Left renal cortex interstitium (tissue), 4 donors: ENCODE results near the gene SMYD3. TPM values are rescaled to one million over a fixed set of nuclear protein-coding genes. Genes with fewer than 3 reads are reported as not detected.
"Not testable (repeated sequence)": the region's sequence is repeated elsewhere in the genome, so short reads cannot be mapped to it uniquely, and the experiment has no call there.

ENCODE experiments used
- DNase-seq, 4 donors: peaks; one replicate each; pipeline ENCODE4 v3.0.0-alpha.2; 2013; ENCODE audit warnings: low read depth in 4 of 4, low spot score in 2 of 4, missing footprints in 1 of 4
- polyA plus RNA-seq, 4 donors: library from polyadenylated mRNA; unstranded; fragments of 120-200 nt; gene quantifications; one replicate each; pipeline ENCODE4 v1.2.1, GENCODE V29; 2013; ENCODE audit not compliant: insufficient read length in 4 of 4

SMYD3 gene
- polyA plus RNA-seq, 4 donors, result 23.8 to 31.7 (median 27.7) TPM

DNA sequence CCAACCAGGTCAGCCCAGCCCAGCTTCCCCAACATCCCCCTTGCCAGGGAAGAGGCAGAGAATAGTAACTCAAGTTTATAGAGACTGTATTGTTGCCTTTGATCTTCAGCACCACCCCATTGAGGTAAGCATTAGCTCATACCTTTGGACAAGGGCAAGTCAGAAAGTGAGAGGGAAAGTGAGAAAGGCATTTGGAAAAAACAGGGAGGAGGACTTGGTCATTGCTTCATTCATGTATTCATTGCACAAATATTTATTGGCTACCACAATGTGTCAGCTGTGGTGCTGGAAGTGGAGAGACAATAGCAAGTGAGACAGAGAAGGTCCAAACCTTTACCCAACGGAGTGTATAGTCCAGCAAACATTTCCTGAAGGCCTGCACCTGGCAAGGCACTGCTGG, 791.1 kb downstream of the SMYD3 start:
- DNase-seq, result no peak

DNA sequence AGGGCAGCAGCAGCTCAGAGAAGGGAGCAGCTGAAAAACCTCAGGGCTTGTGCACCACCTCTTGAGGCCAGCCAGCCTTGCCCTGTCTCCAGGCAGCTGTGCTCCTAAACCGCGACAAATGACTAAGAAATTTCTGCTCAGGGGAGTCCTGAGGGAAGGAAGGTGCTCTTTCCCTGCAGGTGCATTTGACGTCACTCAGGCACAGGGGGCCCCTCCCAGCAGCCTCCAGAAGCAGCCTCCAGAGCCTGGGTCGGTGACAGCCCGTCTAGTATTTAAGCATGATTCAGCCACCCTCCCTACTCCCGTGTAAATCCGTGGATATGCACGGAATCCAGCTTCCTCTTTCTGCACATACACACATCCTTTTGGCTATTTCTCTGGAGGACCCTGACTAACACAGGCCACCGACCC, 791.8 kb downstream of the SMYD3 start:
- peak in 1 of 4 donors; percentile 6 for DNase-seq

DNA sequence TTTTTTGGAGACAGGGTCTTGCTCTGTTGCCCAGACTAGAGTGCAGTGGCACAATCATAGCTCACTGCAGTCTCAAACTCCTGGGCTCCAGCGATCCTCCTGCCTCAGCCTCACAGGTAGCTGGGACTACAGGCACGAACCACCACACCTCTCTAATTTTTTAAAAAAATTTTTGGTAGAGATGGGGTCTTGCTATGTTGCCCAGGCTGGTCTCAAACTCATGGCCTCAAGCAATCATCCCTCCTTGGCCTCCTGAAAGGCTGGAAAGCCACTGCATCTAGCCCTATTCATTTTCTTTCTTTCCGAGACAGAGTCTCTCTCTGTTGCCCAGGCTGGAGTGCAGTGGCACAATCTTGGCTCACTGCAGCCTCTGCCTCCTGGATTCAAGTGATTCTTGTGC, 793.1 kb downstream of the SMYD3 start:
- not testable (repeated sequence) for DNase-seq

DNA sequence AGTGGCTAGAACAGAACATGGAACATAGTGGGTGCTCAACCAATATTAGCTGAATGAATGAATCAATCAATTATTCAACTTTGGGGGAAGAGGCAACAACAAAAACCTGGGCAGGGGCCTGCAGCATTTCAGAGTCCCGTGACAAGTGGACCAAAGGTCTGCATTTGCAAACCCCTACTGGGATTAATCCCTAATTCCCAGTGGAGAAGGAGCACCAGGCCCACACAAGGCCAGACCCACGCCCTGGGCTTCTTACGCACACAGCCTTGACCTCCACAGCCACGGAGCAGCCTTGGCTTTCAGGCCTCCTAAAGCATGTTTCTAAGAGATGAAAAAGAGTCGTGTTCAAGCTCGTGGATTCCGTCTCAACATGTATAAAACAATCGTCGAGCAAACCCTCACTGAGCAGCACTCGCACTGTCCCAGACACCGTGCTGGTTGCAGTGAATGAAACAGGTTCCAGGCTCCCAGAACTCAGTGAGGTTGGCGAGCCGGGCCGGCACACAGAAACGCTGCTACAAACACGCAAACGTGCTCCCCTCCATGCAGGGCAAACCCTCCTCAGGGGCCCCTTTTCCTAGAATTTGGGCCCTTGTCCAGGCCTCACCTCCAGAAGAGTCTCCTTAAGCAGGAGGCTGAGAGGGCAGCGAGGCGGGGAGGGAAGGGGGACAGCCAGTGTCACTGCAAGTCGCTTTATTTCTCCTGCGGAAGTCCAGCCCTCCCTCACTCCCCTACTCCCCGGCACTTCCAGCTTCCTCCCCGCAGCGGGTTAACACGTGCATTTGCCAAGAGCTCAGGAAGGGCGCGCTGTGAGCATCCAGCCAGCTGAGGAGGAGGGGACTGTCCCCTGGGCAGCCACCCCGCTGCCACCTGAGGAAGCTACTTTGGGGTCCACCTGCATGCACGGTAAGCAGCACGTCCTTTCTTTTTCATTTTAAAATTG, 795.8 kb downstream of the SMYD3 start:
- DNase-seq, result no peak

DNA sequence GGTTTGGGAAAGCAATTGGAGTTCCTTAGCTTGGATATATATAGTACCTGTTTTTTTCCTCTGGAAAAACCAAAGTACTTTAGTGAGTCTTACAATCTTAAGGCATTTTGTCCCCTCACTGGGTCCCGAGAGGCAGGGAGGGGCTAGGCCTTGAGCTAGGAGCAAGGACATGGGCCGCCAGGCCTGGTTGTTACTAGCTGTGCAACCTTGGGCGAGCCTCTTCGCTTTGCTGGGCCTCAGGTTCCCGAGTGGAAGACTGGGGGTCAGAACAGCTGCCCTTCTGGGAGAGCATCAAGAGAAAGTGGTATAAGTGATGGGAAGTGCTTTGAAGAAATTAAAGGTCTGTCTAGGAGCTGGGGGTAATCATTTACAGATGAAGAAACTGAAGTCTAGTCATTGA, 799.1 kb downstream of the SMYD3 start:
- DNase-seq, result no peak

DNA sequence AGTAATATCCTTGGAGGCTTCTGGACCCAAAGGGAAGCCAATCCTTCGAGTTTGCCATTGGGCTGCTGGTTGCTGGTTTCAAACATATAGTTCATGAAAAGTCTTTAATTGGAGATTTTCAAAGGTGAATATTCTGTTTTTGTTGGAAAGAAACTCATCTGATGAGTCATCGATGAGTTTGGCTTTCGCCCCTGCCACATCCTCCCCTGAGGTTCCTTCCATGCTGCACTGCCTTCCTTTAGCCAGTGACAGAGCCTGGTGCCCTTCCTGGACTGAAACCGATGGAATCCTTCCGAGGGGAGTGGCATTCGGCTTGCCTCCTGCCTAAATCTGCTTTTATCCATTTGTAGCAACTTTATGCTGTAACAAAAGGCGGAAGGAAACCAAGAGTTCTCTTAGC, 802.3 kb downstream of the SMYD3 start:
- DNase-seq, result no peak

DNA sequence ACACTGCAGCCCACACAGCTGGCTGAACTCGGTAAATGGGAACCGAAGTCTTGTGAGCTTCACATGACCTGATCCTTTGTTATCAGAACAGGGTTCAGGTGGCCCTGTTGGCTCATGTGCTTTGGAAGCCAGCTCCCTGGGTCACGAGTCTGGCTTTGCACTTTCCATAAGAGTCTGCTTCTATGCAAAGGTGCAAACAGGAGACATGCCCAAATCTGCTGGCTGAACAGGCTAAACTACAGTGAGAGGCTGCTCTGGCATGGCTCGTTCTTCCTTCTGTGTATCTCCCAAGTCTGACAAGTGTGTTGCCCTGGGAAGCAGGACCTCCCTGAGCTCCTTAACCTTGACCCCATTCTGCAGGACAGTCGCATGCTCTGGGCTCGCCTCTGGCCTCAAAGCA, 802.7 kb downstream of the SMYD3 start:
- no peak for DNase-seq

GRCh38 chr1:245702346-245702745, 804.7 kb downstream of the SMYD3 start:
- DNase-seq, result no peak

DNA sequence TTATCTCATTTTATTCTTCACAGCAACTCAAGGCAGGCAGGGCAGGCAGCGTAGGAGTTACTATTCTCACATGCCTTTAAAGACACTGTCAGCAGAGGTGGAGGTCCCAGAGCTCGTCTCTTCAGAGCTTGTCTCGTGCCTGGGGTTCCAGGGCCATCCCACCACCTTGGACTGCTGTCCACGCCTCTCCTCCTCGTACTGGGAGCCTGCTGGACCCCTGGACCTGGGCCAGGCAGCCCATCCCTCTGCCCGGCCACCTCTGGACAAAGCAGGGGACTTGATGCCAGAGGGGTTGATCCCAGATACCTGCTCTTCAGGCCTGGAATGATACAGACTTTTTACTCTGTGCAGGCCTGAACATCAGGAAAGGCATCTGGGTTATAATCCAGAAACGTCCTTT, 805.4 kb downstream of the SMYD3 start:
- no peak for DNase-seq

DNA sequence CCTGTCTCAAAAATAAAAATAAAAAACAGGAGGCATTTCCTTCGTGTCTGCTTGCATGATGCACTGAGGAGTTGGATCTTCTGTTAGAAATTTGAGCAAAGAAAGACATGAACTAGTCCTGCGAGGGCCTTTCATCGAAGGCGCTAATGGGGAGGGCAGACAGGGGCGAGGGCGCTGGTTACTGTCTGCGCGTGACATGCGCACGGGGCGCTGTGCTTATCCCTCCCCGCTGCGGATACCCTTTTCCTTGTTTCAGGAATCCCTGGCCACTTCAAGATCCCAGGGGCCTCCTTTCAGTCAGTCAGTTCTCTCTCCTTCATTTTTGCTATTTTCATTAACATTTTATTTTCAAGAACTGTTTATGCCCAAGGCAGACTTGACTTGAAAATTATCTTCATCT, 806.4 kb downstream of the SMYD3 start:
- DNase-seq, result no peak

Other genes starting within 250 kb of the SMYD3 start
- 10 to 100 TPM; 18.0 to 23.2 (median 21.1) TPM for gene TFB2M, start 59.0 kb upstream of the SMYD3 start, polyA plus RNA-seq
- gene CNST, start 59.2 kb upstream of the SMYD3 start, polyA plus RNA-seq, result 10 to 100 TPM; 19.1 to 22.8 (median 21.0) TPM
- gene SCCPDH, start 217.1 kb upstream of the SMYD3 start, polyA plus RNA-seq, result 10 to 100 TPM; 49.3 to 63.4 (median 54.9) TPM